ENCODE results near the gene BAG5.

GRCh38 chr14:103545915-103546651 is 16.4 kb downstream of the BAG5 start:
- no peak for TF ChIP-seq CTCF (IDR thresholded peaks at IDR 0.05)
- no peak for TF ChIP-seq POLR2A (IDR thresholded peaks at IDR 0.05)
